Body of pancreas (tissue), 4 donors: ENCODE data around the gene MTMR8. TPM values are rescaled to one million over a fixed set of nuclear protein-coding genes. Genes with fewer than 3 reads are reported as not detected.

ENCODE experiments used
- ATAC-seq: fragments of 150-250 bp; one replicate; pipeline ENCODE4 v1.9.1; 2016
- DNase-seq, 4 donors: peaks; one replicate each; pipeline ENCODE4 v3.0.0-alpha.2; 2019
- H3K27ac ChIP-seq, 4 donors: fragments of 200-600 bp; sonication (generic); 1 replicate in 3 of 4; 2 replicates in 1 of 4; pipeline versions ENCODE4 v1.5.1 to v1.6.1; 2016 to 2019; ENCODE audit warnings: mild to moderate bottlenecking in 1 of 4, mixed read lengths in 1 of 4, moderate library complexity in 1 of 4
- H3K27me3 ChIP-seq, 2 donors: fragments of 200-600 bp; sonication (generic); one replicate each; pipeline ENCODE4 v1.6.0; 2016; ENCODE audit warnings: mild to moderate bottlenecking in 1 of 2
- H3K36me3 ChIP-seq, 2 donors: fragments of 200-600 bp; sonication (generic); replicated peaks in 1 of 2; 2 replicates each; pipeline ENCODE4 v1.5.1; 2016; ENCODE audit warnings: low read depth in 2 of 2; ENCODE audit not compliant: insufficient read depth in 1 of 2
- H3K4me1 ChIP-seq: fragments of 200-600 bp; sonication (generic); one replicate; pipeline ENCODE4 v1.6.0; 2016
- H3K4me3 ChIP-seq, 2 donors: fragments of 200-600 bp; sonication (generic); 1 replicate in 1 of 2; 2 replicates in 1 of 2; pipeline ENCODE4 v1.5.1; 2016 to 2019
- H3K9me3 ChIP-seq, 3 donors: fragments of 200-600 bp; sonication (generic); 1 replicate in 2 of 3; 2 replicates in 1 of 3; pipeline ENCODE4 v1.5.1; 2016
- CTCF ChIP-seq, 7 experiments: fragments of 450-650 bp in 4 of 7; fragments of 200-600 bp in 3 of 7; sonication (generic) in 3 of 7; IDR thresholded peaks; one replicate each; pipeline ENCODE4 v1.5.1; 2016 to 2019; ENCODE audit warnings: antibody characterized with exemption in 7 of 7
- POLR2A ChIP-seq, 3 donors: fragments of 450-650 bp; IDR thresholded peaks; one replicate each; pipeline ENCODE4 v1.6.1; 2016; ENCODE audit warnings: antibody characterized with exemption in 3 of 3, mild to moderate bottlenecking in 2 of 3
- WGBS, 2 donors: methylation state at CpG; one replicate each; pipeline ENCODE4 v1.1.5; 2017; 5-methylcytosine and 5-hydroxymethylcytosine counted together
- intact Hi-C: fragments of 100-400 bp; cut with DNase I; formaldehyde crosslinking; loops from one replicate; pipeline ENCODE4 v1.15.1; 2023
- total RNA-seq, 2 donors: library from RNA; depleted of rRNA; stranded (reverse); fragments of >200 nt; gene quantifications; one replicate each; pipeline ENCODE4 v1.1.0, GENCODE V29; 2016

The MTMR8 gene
- total RNA-seq, 2 donors from 2014 or later = 1.0 to 4.9 TPM

GRCh38 chrX:64334467-64334866 lies 60.8 kb downstream of the MTMR8 start:
- Histone ChIP-seq H3K36me3 (no peaks in the 10 kb centered on the region), H3K4me3 (no peak overlapping the region), H3K9me3 (no peaks in the 10 kb centered on the region), H3K27me3 (no peaks in the 10 kb centered on the region), H3K27ac (no peak overlapping the region), H3K4me1 (no peaks in the 10 kb centered on the region)
- no peak for TF ChIP-seq CTCF (IDR thresholded peaks at IDR 0.05)
- no peak for TF ChIP-seq POLR2A (IDR thresholded peaks at IDR 0.05)
- 77 to 82% methylated on average over 3 of the region's 3 CpGs for WGBS, 2 donors
- intact Hi-C loops = no loop called here
- DNase-seq = no peak
- no peak for ATAC-seq

DNA sequence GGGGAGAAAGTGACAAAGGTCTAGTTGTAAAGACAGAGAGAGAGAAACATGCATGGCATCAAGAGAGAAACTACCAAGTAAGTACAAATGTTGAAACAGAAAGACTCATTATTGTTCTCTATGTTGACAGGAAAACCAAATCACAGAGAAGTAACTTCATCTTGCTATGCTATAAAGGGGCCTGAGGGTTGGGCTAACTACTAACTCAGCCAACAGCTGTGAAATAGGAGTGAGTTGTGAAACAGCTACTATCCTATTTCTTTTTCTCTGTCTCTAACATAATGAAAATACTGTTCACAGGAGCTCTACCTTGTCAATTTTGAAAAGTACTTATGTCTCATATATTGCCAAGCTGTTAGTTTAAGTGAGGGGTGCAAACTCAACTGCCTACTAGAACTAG lies 65.0 kb downstream of the MTMR8 start:
- H3K4me3 ChIP-seq = no peak overlapping the region
- H3K36me3 ChIP-seq = no peaks in the 10 kb centered on the region
- intact Hi-C loops = no loop called here
- H3K9me3 ChIP-seq = no peaks in the 10 kb centered on the region
- no peaks in the 10 kb centered on the region for H3K27me3 ChIP-seq
- TF ChIP-seq CTCF (IDR thresholded peaks at IDR 0.05) (no peak), POLR2A (IDR thresholded peaks at IDR 0.05) (no peak)
- DNase-seq = no peak
- no peaks in the 10 kb centered on the region for H3K4me1 ChIP-seq
- ATAC-seq = no peak
- H3K27ac ChIP-seq = no peak overlapping the region

DNA sequence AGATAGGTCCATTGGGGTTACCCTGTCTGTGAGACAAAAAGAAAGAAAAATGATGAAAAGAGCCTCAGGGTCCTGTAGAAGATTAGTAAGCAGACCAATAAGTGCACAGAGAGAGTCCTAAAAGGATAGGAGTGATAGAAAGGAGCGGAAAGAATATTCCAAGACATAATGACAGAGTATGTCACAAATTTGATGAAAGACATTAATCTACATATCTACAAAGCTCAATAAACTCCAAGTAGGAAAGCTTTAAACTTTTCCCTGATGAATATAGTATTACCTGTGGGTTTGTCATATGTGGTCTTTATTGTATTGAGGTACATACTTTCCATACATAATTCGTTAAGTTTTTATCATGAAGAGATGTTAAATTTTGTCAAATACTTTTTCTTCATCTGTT lies 73.7 kb downstream of the MTMR8 start:
- DNase-seq (no peak), ATAC-seq (no peak)
- no peaks in the 10 kb centered on the region for H3K4me1 ChIP-seq
- no peaks in the 10 kb centered on the region for H3K36me3 ChIP-seq
- H3K4me3 ChIP-seq = no peak overlapping the region
- no peak for TF ChIP-seq CTCF (IDR thresholded peaks at IDR 0.05)
- no peak for TF ChIP-seq POLR2A (IDR thresholded peaks at IDR 0.05)
- no peaks in the 10 kb centered on the region for H3K9me3 ChIP-seq
- WGBS, 2 donors = 92 to 95% methylated on average over 2 of the region's 2 CpGs
- H3K27me3 ChIP-seq = no peaks in the 10 kb centered on the region
- H3K27ac ChIP-seq = no peak overlapping the region
- intact Hi-C loops = no loop called here

GRCh38 chrX:64313624-64314023 lies 81.6 kb downstream of the MTMR8 start:
- no peaks in the 10 kb centered on the region for H3K27me3 ChIP-seq
- no peak for DNase-seq
- intact Hi-C loops = no loop called here
- 54 to 100% methylated on average over 1 of the region's 1 CpG for WGBS, 2 donors
- H3K4me3 ChIP-seq = no peak overlapping the region
- H3K9me3 ChIP-seq = no peaks in the 10 kb centered on the region
- TF ChIP-seq POLR2A (IDR thresholded peaks at IDR 0.05) (no peak), CTCF (IDR thresholded peaks at IDR 0.05) (no peak)
- H3K4me1 ChIP-seq = no peaks in the 10 kb centered on the region
- no peaks in the 10 kb centered on the region for H3K36me3 ChIP-seq
- ATAC-seq = no peak
- no peak overlapping the region for H3K27ac ChIP-seq

- Histone ChIP-seq H3K4me3 (no peak overlapping the region), H3K9me3 (no peaks in the 10 kb centered on the region), H3K4me1 (no peaks in the 10 kb centered on the region), H3K27ac (no peak overlapping the region), H3K36me3 (no peaks in the 10 kb centered on the region), H3K27me3 (no peaks in the 10 kb centered on the region)
- intact Hi-C loops = no loop called here
- no peak for TF ChIP-seq POLR2A (IDR thresholded peaks at IDR 0.05)
- no peak for TF ChIP-seq CTCF (IDR thresholded peaks at IDR 0.05)
- ATAC-seq = no peak
- no peak for DNase-seq
- 94 to 98% methylated on average over 7 of the region's 7 CpGs for WGBS, 2 donors
Observed at GRCh38 chrX:64306712-64307111, 88.5 kb downstream of the MTMR8 start.
